Frontal cortex (tissue), 4 donors: Measurements from ENCODE around the gene TFEB. TPM values are rescaled to one million over a fixed set of nuclear protein-coding genes. Genes with fewer than 3 reads are reported as not detected.

Experiments
- DNase-seq, 2 donors: peaks; one replicate each; pipeline ENCODE4 v3.0.0; 2012; ENCODE audit warnings: low spot score in 2 of 2
- FAIRE-seq: peaks from 2 replicates; lab custom pipeline; 2012; peaks lifted over from hg19 to GRCh38; lab: Jason Lieb, UNC
- total RNA-seq: library from RNA; depleted of rRNA; stranded (reverse); fragments of >200 nt; gene quantifications from one replicate; pipeline ENCODE4 v1.2.3, GENCODE V29; 2014
- donor health status: control.
- donor health status: control.
- donor health status: control.

Gene TFEB
- total RNA-seq, 1 donor from 2014 or later, result 1.6 TPM

DNA sequence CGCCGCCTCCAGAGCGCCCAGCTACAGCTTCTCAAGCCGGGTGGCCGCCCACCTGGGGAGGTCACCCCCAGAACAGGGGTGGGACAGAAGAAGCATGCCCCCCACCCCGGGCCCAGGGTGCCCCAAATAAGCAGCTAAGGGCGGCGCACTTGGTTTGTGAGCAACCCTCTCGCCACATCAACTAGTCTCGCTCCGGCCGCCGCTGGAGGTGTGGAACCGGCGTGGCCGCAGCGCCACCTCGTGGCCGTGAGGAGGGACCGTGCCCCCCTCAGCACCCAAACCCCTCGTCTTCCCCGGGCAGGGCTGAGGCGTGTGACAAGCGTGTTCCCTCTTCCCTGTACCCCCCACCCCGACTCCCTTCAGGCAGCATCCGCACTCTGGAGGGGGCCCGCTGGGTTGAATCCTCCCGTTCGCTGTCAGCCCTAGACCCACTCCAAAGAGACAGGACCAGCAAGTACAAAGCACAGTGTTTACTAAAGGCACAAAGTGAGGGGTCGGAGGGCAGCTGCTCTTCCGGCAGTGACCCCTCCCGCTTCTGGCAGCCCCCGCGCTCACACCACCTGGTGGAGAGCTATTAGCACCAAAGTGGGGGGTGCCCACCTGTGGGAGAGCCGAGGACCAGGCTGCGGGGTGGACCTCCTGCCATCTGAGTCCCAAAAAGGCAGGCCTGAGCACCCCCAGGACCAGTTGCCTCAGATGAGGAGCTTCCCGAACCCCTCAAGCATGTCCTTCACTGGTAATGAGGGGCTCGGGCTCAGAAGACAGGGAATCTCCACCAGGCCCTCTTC lies 51.7 kb downstream of the TFEB start:
- no peak for FAIRE-seq
- peak; percentile 75 to 89 for DNase-seq

DNA sequence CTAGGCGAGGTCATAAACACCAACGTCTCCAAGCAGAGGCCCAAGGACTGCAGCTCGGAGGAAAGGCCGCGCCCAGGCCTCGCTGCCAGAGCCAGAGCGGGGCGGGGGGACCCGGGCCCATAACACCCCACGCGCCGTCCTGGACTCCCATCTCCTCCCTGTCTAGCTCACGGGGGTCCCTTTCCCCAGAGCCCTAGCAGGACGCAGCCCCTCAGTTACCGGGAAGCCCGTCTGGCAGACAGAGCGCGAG lies 52.2 kb downstream of the TFEB start:
- DNase-seq, result peak in 1 of 2 donors; percentile 37
- no peak for FAIRE-seq

- no peak for DNase-seq
Measured at GRCh38 chr6:41682497-41683272, 52.7 kb downstream of the TFEB start.

DNA sequence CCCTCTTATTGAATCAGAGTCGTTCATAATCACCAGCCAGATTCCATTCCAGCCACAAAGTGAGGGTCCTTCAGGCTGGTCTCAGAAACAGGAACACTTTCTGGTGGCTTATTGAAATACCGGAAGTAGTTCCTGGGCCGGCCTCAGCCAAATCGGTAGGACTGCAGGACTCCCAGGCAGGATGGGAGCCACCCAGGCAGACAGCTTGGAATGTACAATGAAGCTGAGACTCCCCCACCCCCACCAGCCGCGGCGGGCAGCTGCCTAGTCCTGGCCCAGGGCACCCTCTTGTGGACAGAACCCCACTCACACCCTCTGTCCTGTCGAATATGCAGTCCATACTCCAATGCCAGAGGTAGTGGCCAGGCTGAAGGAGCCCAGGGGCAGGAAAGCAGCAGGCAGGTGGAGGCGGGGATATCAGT lies 53.3 kb downstream of the TFEB start:
- FAIRE-seq (no peak), DNase-seq (peak; percentile 87 to 93)

More at GRCh38 chr6:41682497-41683272, 52.7 kb downstream of the TFEB start:
- FAIRE-seq, result no peak

DNA sequence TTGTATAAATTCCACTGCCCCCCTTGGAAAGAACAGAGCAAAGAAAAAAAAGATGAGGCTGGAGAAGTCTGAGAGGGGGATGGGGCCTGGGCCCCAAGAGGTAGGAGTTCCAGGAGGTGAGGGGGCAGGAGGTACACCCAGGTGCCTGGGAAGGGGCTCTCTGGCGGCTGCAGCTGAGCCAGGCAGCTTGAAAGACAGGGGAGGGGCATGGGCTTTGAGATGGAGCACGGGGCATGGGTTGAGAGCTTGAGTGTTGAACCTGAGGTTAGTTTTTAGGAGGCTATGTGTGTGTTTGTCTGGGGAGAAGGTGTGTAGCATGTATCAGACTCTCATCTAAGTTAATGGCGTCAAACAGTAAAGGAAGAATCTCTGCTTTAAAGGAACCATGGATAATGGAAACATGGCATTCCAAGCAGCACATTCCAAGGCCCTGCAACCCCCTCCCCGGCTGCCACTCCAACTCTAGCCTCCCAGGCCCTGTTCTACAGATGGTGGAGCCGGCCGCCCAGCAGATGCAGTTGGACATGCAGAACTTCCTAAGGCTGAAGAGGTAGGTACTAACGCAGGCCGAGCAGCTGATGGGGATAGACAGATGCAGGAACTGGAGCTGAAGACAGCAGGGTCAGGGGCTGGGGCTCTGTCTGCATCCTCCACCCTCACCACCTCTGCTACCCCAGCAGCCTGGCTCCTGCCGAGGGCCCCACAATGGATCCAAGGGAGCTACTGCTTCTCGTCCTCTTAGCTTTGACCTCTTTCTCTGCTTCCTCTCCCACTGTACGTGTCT lies 55.0 kb downstream of the TFEB start:
- FAIRE-seq (no peak), DNase-seq (no peak)

DNA sequence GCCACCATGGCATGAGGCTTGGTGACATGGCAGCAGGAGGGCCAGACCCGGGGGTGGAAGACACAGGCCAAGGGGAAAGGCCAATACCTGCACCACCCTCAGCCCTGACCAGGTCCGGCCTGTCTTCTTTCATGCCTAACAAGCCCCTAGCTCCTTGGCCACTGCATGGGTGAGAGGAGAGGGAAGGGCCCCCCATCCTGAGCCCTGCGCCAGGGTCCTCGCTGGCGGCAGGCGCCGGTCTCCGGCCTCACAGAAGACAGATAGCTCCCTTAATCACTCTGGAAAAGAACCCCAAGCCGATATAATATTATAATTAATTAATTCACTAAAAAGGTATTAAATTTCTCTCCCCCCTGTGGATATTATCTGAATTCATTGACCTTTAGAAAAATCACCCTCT lies 55.7 kb downstream of the TFEB start:
- DNase-seq, result no peak
- no peak for FAIRE-seq

GRCh38 chr6:41678511-41679084 lies 56.8 kb downstream of the TFEB start:
- FAIRE-seq (no peak), DNase-seq (no peak)

GRCh38 chr6:41677124-41677921 lies 58.1 kb downstream of the TFEB start:
- FAIRE-seq, result no peak

DNA sequence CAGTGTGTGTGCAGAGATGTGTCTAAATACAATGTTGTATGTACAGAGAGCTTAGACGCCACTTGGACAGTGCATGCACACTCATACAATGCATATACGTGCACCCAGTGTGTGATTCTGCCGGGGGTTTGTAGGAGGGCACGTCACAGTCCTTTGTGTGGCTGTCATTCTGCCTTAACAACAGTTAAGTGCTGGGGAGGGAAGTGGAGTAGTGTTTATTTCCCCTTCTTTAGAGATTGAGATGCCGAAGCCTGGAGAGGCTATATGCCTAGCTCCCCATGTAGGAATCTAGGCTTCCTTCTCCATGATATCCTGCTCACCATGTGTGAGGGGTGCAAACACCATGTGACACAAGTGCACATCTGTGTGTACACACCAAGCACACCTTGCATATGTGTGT lies 59.0 kb downstream of the TFEB start:
- no peak for DNase-seq
- FAIRE-seq, result no peak

More at GRCh38 chr6:41677124-41677921, 58.1 kb downstream of the TFEB start:
- no peak for DNase-seq

DNA sequence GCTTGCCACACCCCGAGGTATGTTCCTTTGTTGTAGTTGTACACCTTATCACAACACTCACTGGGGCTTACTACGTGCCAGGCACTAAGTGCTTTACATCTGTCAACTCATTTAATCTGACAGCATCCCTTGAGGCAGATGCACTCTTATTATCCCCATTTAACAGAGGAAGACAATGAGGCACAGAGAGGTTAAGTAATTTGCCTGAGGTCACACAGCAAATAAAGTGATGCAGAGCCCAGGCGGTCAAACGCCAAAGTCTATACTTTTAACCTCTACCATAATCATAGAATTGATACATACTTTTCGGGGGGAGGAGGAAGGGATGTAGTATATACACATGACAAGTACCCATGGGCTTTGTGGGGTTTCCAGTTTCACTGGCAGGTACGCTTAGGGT lies 59.4 kb downstream of the TFEB start:
- FAIRE-seq (no peak), DNase-seq (no peak)

GRCh38 chr6:41675176-41675775 lies 60.1 kb downstream of the TFEB start:
- no peak for FAIRE-seq
- DNase-seq, result no peak

GRCh38 chr6:41674231-41675000 lies 61.0 kb downstream of the TFEB start:
- FAIRE-seq (no peak), DNase-seq (no peak)

- FAIRE-seq (no peak), DNase-seq (no peak)
Measured at GRCh38 chr6:41673704-41674000, 61.8 kb downstream of the TFEB start.

GRCh38 chr6:41672816-41673703 lies 62.3 kb downstream of the TFEB start:
- FAIRE-seq, result no peak
- DNase-seq, result no peak

- FAIRE-seq (no peak), DNase-seq (no peak)
Measured at GRCh38 chr6:41672016-41672415, 63.4 kb downstream of the TFEB start.

DNA sequence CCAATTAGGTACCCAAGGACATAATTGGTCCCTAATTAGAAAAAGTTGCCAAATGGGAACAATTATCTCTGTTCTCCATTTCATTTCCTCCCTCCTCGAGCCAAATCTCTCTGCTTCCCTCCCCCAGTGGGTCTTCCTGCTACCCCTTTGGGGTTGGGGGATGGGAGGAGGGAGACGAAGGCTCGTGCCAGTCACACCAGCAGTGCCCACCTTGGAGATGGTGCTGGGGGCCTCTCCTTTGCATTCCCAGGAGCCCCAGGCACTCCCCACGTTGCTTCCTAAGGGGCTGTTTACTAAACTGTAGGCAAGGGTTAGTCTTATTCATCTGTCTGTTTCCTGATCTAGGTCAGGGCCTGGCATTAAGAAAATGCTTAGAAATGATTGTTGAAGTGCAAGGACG lies 64.0 kb downstream of the TFEB start:
- DNase-seq, result no peak
- no peak for FAIRE-seq

- DNase-seq, result no peak
Measured at GRCh38 chr6:41670703-41671360, 64.6 kb downstream of the TFEB start.

More at GRCh38 chr6:41670703-41671360, 64.6 kb downstream of the TFEB start:
- no peak for FAIRE-seq
